WTC11 (cell line): ENCODE data around the gene RPL6. TPM values are rescaled to one million over a fixed set of nuclear protein-coding genes. Genes with fewer than 3 reads are reported as not detected.

Experiments
- ATAC-seq: fragments of 200-7000 bp; cut with Tn5 transposase; 2 replicates; pipeline ENCODE4 v1.10.0; 2021; ENCODE audit warnings: mild to moderate bottlenecking, moderate library complexity
- CTCF ChIA-PET: fragments of 300-600 bp; sonication (Branson Sonifier 250); formaldehyde crosslinking; loops from one replicate; lab custom pipeline; 2021; ENCODE audit warnings: antibody characterized with exemption; lab: Charles Lee
- POLR2A ChIA-PET: fragments of 350-600 bp; sonication (Branson Sonifier 250); formaldehyde crosslinking; loops from one replicate; lab custom pipeline; 2021; ENCODE audit warnings: antibody characterized with exemption; lab: Charles Lee
- DNase-seq: peaks from one replicate; pipeline ENCODE4 v3.0.0; 2021; ENCODE audit warnings: low spot score
- H3K27ac Mint-ChIP-seq: 2 replicates; pipeline ENCODE4 v1.8.0; 2021; ENCODE audit warnings: mixed read lengths
- H3K27me3 Mint-ChIP-seq: 2 replicates; pipeline ENCODE4 v1.8.0; 2021; ENCODE audit warnings: low read depth, mild to moderate bottlenecking, moderate library complexity, mixed read lengths
- H3K36me3 Mint-ChIP-seq: 2 replicates; pipeline ENCODE4 v1.8.0; 2021; ENCODE audit warnings: mixed read lengths
- H3K4me1 Mint-ChIP-seq: 2 replicates; pipeline ENCODE4 v1.8.0; 2022; ENCODE audit warnings: mixed read lengths
- H3K4me3 Mint-ChIP-seq: 2 replicates; pipeline ENCODE4 v1.8.0; 2021; ENCODE audit warnings: mild to moderate bottlenecking, moderate library complexity, mixed read lengths
- H3K9me3 Mint-ChIP-seq: 2 replicates; pipeline ENCODE4 v1.8.0; 2021; ENCODE audit warnings: mixed read lengths
- CREB1 ChIP-seq: sonication (generic); formaldehyde crosslinking; IDR thresholded peaks from 2 replicates; pipeline ENCODE4 v1.8.0; 2023; ENCODE audit warnings: mild to moderate bottlenecking, missing genetic modification reagents
- CREM ChIP-seq: sonication (generic); formaldehyde crosslinking; IDR thresholded peaks from 2 replicates; pipeline ENCODE4 v1.8.1; 2022; ENCODE audit warnings: mild to moderate bottlenecking, missing genetic modification reagents, moderate library complexity
- EMX1 ChIP-seq: fragments of 250-450 bp; sonication (Bioruptor Pico); IDR thresholded peaks from 2 replicates; pipeline ENCODE4 v1.8.0; 2021; ENCODE audit warnings: mild to moderate bottlenecking
- ESRRA ChIP-seq: sonication (generic); formaldehyde crosslinking; IDR thresholded peaks from 2 replicates; pipeline ENCODE4 v1.8.1; 2022; ENCODE audit warnings: mild to moderate bottlenecking, missing genetic modification reagents, borderline replicate concordance
- JUN ChIP-seq: sonication (generic); formaldehyde crosslinking; IDR thresholded peaks from 2 replicates; pipeline ENCODE4 v1.8.0; 2023; ENCODE audit warnings: mild to moderate bottlenecking, missing genetic modification reagents
- NR2C2 ChIP-seq: sonication (generic); formaldehyde crosslinking; IDR thresholded peaks from 2 replicates; pipeline ENCODE4 v1.8.0; 2022; ENCODE audit warnings: mild to moderate bottlenecking, missing genetic modification reagents
- OVOL2 ChIP-seq: fragments of 250-450 bp; sonication (Bioruptor Pico); IDR thresholded peaks from 2 replicates; pipeline ENCODE4 v1.9.0; 2021; ENCODE audit warnings: mild to moderate bottlenecking, borderline replicate concordance
- RELA ChIP-seq: sonication (generic); formaldehyde crosslinking; IDR thresholded peaks from 2 replicates; pipeline ENCODE4 v1.8.1; 2022; ENCODE audit warnings: missing genetic modification reagents, mild to moderate bottlenecking, borderline replicate concordance
- SMAD4 ChIP-seq: sonication (generic); formaldehyde crosslinking; IDR thresholded peaks from 2 replicates; pipeline ENCODE4 v1.8.0; 2022; ENCODE audit warnings: mild to moderate bottlenecking, missing genetic modification reagents
- ZNF138 ChIP-seq: sonication (generic); formaldehyde crosslinking; conservative IDR thresholded peaks from 2 replicates; pipeline ENCODE4 v1.8.1; 2022; ENCODE audit warnings: mild to moderate bottlenecking, moderate library complexity, missing genetic modification reagents
- ZNF232 ChIP-seq: sonication (generic); formaldehyde crosslinking; IDR thresholded peaks from 2 replicates; pipeline ENCODE4 v1.8.0; 2022; ENCODE audit warnings: mild to moderate bottlenecking, missing genetic modification reagents
- ZNF263 ChIP-seq: sonication (generic); formaldehyde crosslinking; IDR thresholded peaks from 2 replicates; pipeline ENCODE4 v1.8.1; 2022; ENCODE audit warnings: low read depth, mild to moderate bottlenecking, moderate library complexity, missing genetic modification reagents
- ZNF396 ChIP-seq: fragments of 250-450 bp; sonication (Bioruptor Pico); IDR thresholded peaks from 2 replicates; pipeline ENCODE4 v1.8.0; 2021; ENCODE audit warnings: mild to moderate bottlenecking, moderate library complexity, borderline replicate concordance
- total RNA-seq: library from RNA; stranded (reverse); gene quantifications from 3 replicates; pipeline ENCODE4 v1.2.3, GENCODE V29; 2021
- TF ChIP-seq, protein P1 (sequence below): sonication (generic); formaldehyde crosslinking; IDR thresholded peaks from 2 replicates; pipeline ENCODE4 v1.8.1; 2023; ENCODE audit warnings: mild to moderate bottlenecking, missing genetic modification reagents
- TF ChIP-seq, protein P2 (sequence below): sonication (generic); formaldehyde crosslinking; IDR thresholded peaks from 2 replicates; pipeline ENCODE4 v1.8.0; 2023; ENCODE audit warnings: mild to moderate bottlenecking, missing genetic modification reagents
- TF ChIP-seq, protein P3 (sequence below): sonication (generic); formaldehyde crosslinking; IDR thresholded peaks from 2 replicates; pipeline ENCODE4 v1.8.1; 2022; ENCODE audit warnings: mild to moderate bottlenecking, moderate library complexity, missing genetic modification reagents
- TF ChIP-seq, protein P4 (sequence below): sonication (generic); formaldehyde crosslinking; IDR thresholded peaks from 2 replicates; pipeline ENCODE4 v1.8.1; 2023; ENCODE audit warnings: mild to moderate bottlenecking, missing genetic modification reagents
- TF ChIP-seq, protein P5 (sequence below): sonication (generic); formaldehyde crosslinking; IDR thresholded peaks from 2 replicates; pipeline ENCODE4 v1.8.1; 2023; ENCODE audit warnings: mild to moderate bottlenecking, missing genetic modification reagents, moderate library complexity
- TF ChIP-seq, protein P6 (sequence below): fragments of 250-450 bp; sonication (Bioruptor Pico); IDR thresholded peaks from 2 replicates; pipeline ENCODE4 v1.9.0; 2021; ENCODE audit warnings: mild to moderate bottlenecking
- TF ChIP-seq, protein P7 (sequence below): fragments of 250-450 bp; sonication (Bioruptor Pico); IDR thresholded peaks from 2 replicates; pipeline ENCODE4 v1.9.0; 2021; ENCODE audit warnings: moderate library complexity, mild to moderate bottlenecking, inconsistent platforms, borderline replicate concordance

The RPL6 gene
- total RNA-seq, 1 experiment from 2014 or later: 1,730 TPM

DNA sequence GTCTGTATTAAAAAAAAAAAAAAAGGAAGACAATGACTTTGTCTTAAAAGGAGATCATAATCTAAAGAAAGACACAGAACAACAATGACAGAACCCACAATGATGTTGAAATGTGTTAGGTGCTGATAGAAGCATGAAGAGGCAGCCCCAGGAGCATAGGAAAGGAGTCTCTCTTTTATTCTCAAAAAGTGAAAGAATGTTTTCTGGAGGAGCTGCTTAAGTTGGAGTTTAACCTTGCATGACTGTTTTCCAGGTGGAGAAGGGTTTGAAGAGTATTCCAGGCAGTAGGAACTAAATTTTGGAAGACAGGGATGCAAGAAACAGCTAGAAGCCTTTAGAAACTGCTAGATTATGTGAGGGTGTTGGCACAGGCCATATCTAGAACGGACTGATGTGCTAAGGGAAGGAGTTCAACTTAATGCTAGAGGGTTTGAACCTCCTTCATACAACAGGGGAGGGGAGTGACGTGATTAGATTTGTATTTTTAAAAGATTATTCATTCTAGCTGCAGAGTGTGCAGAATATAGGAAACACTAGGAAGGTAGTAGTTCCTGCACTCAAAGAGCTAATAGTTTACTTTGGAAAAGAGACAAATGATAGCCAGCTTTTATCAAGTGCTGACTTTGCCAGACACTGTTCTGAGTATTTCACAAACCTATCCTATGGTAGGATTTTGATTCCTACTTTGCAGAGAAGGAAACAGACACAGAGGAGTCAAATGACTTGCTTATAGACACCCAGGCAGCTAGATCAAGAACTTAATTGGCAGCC is 4.6 kb upstream of the RPL6 start:
- Mint-ChIP-seq H3K4me1 (no peaks in the 10 kb centered on the region), H3K4me3 (no peak overlapping the region), H3K9me3 (no peaks in the 10 kb centered on the region), H3K36me3 (peaks cover 3% of the 10 kb centered on the region; the same call in 1 of the 2 replicates), H3K27me3 (peaks cover 6% of the 10 kb centered on the region), H3K27ac (no peak overlapping the region)
- no peak for TF ChIP-seq NR2C2
- TF ChIP-seq, protein P1, sequence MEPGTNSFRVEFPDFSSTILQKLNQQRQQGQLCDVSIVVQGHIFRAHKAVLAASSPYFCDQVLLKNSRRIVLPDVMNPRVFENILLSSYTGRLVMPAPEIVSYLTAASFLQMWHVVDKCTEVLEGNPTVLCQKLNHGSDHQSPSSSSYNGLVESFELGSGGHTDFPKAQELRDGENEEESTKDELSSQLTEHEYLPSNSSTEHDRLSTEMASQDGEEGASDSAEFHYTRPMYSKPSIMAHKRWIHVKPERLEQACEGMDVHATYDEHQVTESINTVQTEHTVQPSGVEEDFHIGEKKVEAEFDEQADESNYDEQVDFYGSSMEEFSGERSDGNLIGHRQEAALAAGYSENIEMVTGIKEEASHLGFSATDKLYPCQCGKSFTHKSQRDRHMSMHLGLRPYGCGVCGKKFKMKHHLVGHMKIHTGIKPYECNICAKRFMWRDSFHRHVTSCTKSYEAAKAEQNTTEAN (CRISPR knock-in tag): no peak
- no peak for TF ChIP-seq ESRRA
- TF ChIP-seq JUN (CRISPR knock-in tag): no peak
- TF ChIP-seq OVOL2: no peak
- TF ChIP-seq, protein P2, sequence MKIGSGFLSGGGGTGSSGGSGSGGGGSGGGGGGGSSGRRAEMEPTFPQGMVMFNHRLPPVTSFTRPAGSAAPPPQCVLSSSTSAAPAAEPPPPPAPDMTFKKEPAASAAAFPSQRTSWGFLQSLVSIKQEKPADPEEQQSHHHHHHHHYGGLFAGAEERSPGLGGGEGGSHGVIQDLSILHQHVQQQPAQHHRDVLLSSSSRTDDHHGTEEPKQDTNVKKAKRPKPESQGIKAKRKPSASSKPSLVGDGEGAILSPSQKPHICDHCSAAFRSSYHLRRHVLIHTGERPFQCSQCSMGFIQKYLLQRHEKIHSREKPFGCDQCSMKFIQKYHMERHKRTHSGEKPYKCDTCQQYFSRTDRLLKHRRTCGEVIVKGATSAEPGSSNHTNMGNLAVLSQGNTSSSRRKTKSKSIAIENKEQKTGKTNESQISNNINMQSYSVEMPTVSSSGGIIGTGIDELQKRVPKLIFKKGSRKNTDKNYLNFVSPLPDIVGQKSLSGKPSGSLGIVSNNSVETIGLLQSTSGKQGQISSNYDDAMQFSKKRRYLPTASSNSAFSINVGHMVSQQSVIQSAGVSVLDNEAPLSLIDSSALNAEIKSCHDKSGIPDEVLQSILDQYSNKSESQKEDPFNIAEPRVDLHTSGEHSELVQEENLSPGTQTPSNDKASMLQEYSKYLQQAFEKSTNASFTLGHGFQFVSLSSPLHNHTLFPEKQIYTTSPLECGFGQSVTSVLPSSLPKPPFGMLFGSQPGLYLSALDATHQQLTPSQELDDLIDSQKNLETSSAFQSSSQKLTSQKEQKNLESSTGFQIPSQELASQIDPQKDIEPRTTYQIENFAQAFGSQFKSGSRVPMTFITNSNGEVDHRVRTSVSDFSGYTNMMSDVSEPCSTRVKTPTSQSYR (CRISPR knock-in tag): no peak
- TF ChIP-seq, protein P3, sequence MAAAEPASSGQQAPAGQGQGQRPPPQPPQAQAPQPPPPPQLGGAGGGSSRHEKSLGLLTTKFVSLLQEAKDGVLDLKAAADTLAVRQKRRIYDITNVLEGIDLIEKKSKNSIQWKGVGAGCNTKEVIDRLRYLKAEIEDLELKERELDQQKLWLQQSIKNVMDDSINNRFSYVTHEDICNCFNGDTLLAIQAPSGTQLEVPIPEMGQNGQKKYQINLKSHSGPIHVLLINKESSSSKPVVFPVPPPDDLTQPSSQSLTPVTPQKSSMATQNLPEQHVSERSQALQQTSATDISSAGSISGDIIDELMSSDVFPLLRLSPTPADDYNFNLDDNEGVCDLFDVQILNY: no peak
- TF ChIP-seq RELA (CRISPR knock-in tag): no peak
- TF ChIP-seq, protein P4, sequence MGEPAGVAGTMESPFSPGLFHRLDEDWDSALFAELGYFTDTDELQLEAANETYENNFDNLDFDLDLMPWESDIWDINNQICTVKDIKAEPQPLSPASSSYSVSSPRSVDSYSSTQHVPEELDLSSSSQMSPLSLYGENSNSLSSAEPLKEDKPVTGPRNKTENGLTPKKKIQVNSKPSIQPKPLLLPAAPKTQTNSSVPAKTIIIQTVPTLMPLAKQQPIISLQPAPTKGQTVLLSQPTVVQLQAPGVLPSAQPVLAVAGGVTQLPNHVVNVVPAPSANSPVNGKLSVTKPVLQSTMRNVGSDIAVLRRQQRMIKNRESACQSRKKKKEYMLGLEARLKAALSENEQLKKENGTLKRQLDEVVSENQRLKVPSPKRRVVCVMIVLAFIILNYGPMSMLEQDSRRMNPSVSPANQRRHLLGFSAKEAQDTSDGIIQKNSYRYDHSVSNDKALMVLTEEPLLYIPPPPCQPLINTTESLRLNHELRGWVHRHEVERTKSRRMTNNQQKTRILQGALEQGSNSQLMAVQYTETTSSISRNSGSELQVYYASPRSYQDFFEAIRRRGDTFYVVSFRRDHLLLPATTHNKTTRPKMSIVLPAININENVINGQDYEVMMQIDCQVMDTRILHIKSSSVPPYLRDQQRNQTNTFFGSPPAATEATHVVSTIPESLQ (CRISPR knock-in tag): no peak
- no peak for TF ChIP-seq EMX1 (CRISPR knock-in tag)
- TF ChIP-seq, protein P5, sequence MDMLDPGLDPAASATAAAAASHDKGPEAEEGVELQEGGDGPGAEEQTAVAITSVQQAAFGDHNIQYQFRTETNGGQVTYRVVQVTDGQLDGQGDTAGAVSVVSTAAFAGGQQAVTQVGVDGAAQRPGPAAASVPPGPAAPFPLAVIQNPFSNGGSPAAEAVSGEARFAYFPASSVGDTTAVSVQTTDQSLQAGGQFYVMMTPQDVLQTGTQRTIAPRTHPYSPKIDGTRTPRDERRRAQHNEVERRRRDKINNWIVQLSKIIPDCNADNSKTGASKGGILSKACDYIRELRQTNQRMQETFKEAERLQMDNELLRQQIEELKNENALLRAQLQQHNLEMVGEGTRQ (CRISPR knock-in tag): no peak
- TF ChIP-seq ZNF263: no peak
- no peak for TF ChIP-seq CREM (CRISPR knock-in tag)
- DNase-seq: no peak
- POLR2A ChIA-PET: interaction anchor here (1.0 kb wide), 1 partner anchor 401 kb away, joined by 4 read pairs; the partner anchor contains the start of genes ERP29 and TMEM116
- CTCF ChIA-PET: interaction anchor here (1.1 kb wide), 1 partner anchor 216 kb away, joined by 5 read pairs; no protein-coding TSS in a partner anchor
- ATAC-seq: no peak

DNA sequence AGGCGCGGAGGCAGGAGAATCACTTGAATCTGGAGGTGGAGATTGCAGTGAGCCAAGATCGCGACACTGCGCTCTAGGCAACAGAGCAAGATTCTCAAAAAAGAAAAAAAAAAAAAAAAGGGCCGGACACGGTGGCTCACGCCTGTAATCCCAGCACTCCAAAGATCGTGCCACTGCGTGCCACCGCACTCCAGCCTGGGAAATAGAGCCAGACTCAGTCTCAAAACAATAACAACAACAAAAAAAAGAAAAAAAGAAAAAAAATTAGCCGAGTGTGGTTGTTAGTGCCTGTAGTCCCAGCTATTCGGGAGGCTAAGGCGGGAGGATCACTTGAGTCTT is 470 bp upstream of the RPL6 start:
- no peak for DNase-seq
- no peak for ATAC-seq
- Mint-ChIP-seq H3K36me3 (peaks cover 45% of the 10 kb centered on the region), H3K4me3 (peak overlapping the region; percentile 100), H3K4me1 (peaks cover 19% of the 10 kb centered on the region), H3K9me3 (no peaks in the 10 kb centered on the region), H3K27ac (no peak overlapping the region), H3K27me3 (peaks cover 5% of the 10 kb centered on the region)
- CTCF ChIA-PET: interaction anchor here (1.3 to 2.8 kb wide), 2 partner anchors 22 to 212 kb away, joined by 3 to 15 read pairs; no protein-coding TSS in a partner anchor
- POLR2A ChIA-PET: no interaction called here
- TF ChIP-seq OVOL2 (no peak), ZNF232 (CRISPR knock-in tag) (no peak), SMAD4 (CRISPR knock-in tag) (no peak), ZNF396 (CRISPR knock-in tag) (no peak), EMX1 (CRISPR knock-in tag) (no peak), CREB1 (no peak), ZNF138 (CRISPR knock-in tag) (no peak)
- TF ChIP-seq, protein P6, sequence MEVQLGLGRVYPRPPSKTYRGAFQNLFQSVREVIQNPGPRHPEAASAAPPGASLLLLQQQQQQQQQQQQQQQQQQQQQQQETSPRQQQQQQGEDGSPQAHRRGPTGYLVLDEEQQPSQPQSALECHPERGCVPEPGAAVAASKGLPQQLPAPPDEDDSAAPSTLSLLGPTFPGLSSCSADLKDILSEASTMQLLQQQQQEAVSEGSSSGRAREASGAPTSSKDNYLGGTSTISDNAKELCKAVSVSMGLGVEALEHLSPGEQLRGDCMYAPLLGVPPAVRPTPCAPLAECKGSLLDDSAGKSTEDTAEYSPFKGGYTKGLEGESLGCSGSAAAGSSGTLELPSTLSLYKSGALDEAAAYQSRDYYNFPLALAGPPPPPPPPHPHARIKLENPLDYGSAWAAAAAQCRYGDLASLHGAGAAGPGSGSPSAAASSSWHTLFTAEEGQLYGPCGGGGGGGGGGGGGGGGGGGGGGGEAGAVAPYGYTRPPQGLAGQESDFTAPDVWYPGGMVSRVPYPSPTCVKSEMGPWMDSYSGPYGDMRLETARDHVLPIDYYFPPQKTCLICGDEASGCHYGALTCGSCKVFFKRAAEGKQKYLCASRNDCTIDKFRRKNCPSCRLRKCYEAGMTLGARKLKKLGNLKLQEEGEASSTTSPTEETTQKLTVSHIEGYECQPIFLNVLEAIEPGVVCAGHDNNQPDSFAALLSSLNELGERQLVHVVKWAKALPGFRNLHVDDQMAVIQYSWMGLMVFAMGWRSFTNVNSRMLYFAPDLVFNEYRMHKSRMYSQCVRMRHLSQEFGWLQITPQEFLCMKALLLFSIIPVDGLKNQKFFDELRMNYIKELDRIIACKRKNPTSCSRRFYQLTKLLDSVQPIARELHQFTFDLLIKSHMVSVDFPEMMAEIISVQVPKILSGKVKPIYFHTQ (CRISPR knock-in tag): no peak
- TF ChIP-seq, protein P7, sequence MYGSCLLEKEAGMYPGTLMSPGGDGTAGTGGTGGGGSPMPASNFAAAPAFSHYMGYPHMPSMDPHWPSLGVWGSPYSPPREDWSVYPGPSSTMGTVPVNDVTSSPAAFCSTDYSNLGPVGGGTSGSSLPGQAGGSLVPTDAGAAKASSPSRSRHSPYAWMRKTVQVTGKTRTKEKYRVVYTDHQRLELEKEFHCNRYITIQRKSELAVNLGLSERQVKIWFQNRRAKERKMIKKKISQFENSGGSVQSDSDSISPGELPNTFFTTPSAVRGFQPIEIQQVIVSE (CRISPR knock-in tag): no peak
- TF ChIP-seq, protein P1 (CRISPR knock-in tag): no peak
- TF ChIP-seq, protein P5 (CRISPR knock-in tag): no peak
